H1 (cell line): ENCODE data around the gene ATE1. TPM values are rescaled to one million over a fixed set of nuclear protein-coding genes. Genes with fewer than 3 reads are reported as not detected.
"Not testable (repeated sequence)": the region's sequence is repeated elsewhere in the genome, so short reads cannot be mapped to it uniquely, and the experiment has no call there.

Source experiments
- CTCF ChIA-PET: fragments of 300-600 bp; sonication (Branson Sonifier 250); formaldehyde crosslinking; loops from one replicate; lab custom pipeline; 2021; ENCODE audit not compliant: partially characterized antibody; lab: Charles Lee
- POLR2A ChIA-PET: fragments of 300-600 bp; sonication (Branson Sonifier 250); formaldehyde crosslinking; loops from one replicate; lab custom pipeline; 2021; ENCODE audit warnings: inconsistent platforms; ENCODE audit not compliant: partially characterized antibody; lab: Charles Lee
- DNase-seq, 2 experiments: peaks; one replicate each; pipeline versions ENCODE4 v3.0.0 to v3.0.0-alpha.2; 2010 to 2022; ENCODE audit warnings: low spot score in 2 of 2, low read depth in 1 of 2, mixed read lengths in 1 of 2
- FAIRE-seq: peaks from 2 replicates; lab custom pipeline; 2011; peaks lifted over from hg19 to GRCh38; lab: Jason Lieb, UNC
- H2AFZ ChIP-seq: 2 replicates; pipeline ENCODE4 v1.8.1; 2012; ENCODE audit warnings: low read length, inconsistent platforms
- H2AK5ac ChIP-seq: 2 replicates; pipeline ENCODE4 v1.6.1; 2013; ENCODE audit warnings: low read depth, low read length
- H2BK120ac ChIP-seq: replicated peaks from 2 replicates; pipeline ENCODE3; 2013; ENCODE audit warnings: low read depth, low read length, inconsistent platforms
- H2BK12ac ChIP-seq: 2 replicates; pipeline ENCODE4 v1.6.1; 2013; ENCODE audit warnings: low read depth, low read length
- H2BK15ac ChIP-seq: 2 replicates; pipeline ENCODE4 v1.6.1; 2013; ENCODE audit warnings: low read length
- H2BK20ac ChIP-seq: 2 replicates; pipeline ENCODE4 v1.6.1; 2013; ENCODE audit warnings: low read length
- H2BK5ac ChIP-seq: 2 replicates; pipeline ENCODE4 v1.6.1; 2013; ENCODE audit warnings: low read depth, low read length
- H3K14ac ChIP-seq: 2 replicates; pipeline ENCODE4 v1.6.1; 2013; ENCODE audit warnings: inconsistent platforms; ENCODE audit not compliant: insufficient read length
- H3K18ac ChIP-seq: 2 replicates; pipeline ENCODE4 v1.6.1; 2013; ENCODE audit warnings: low read length; ENCODE audit errors: extremely low read depth
- H3K23ac ChIP-seq: 2 replicates; pipeline ENCODE4 v1.6.1; 2013; ENCODE audit warnings: inconsistent platforms; ENCODE audit not compliant: insufficient read length
- H3K23me2 ChIP-seq: 2 replicates; pipeline ENCODE4 v1.6.1; 2013; ENCODE audit warnings: low read depth, low read length
- H3K27ac ChIP-seq: 2 replicates; pipeline ENCODE4 v1.6.1; 2011; ENCODE audit warnings: low read depth, low read length, inconsistent platforms
- H3K27me3 ChIP-seq, 4 experiments: replicated peaks in 1 of 4; 1 replicate in 1 of 4; 2 replicates in 3 of 4; pipeline versions ENCODE4 v1.6.1 to v1.8.1; 2011 to 2013; ENCODE audit warnings: low read length in 3 of 4, mild to moderate bottlenecking in 3 of 4, inconsistent platforms in 2 of 4, mixed read lengths in 2 of 4, moderate library complexity in 1 of 4; ENCODE audit not compliant: control insufficient read depth in 3 of 4, insufficient read depth in 3 of 4; ENCODE audit errors: extremely low read depth in 1 of 4
- H3K36me3 ChIP-seq, 4 experiments: 2 replicates each; pipeline versions ENCODE4 v1.6.1 to v1.8.1; 2011 to 2013; ENCODE audit warnings: mild to moderate bottlenecking in 4 of 4, low read length in 3 of 4, moderate library complexity in 2 of 4, control low read depth in 1 of 4, inconsistent platforms in 1 of 4; ENCODE audit not compliant: insufficient read depth in 4 of 4, control insufficient read depth in 2 of 4
- H3K4ac ChIP-seq: replicated peaks from 2 replicates; pipeline ENCODE3; 2013; ENCODE audit warnings: low read length, low read depth, mixed read lengths, inconsistent platforms; ENCODE audit not compliant: insufficient read length
- H3K4me1 ChIP-seq, 4 experiments: replicated peaks in 1 of 4; 1 replicate in 1 of 4; 2 replicates in 3 of 4; pipeline versions ENCODE4 v1.6.1 to v1.8.1; 2011 to 2013; ENCODE audit warnings: low read length in 3 of 4, inconsistent platforms in 2 of 4, mixed read lengths in 1 of 4; ENCODE audit not compliant: insufficient read depth in 4 of 4, control insufficient read depth in 3 of 4
- H3K4me2 ChIP-seq, 2 experiments: 2 replicates each; pipeline versions ENCODE4 v1.6.1 to v1.8.1; 2011 to 2013; ENCODE audit warnings: low read depth in 2 of 2, low read length in 2 of 2, control low read depth in 1 of 2, inconsistent platforms in 1 of 2, mild to moderate bottlenecking in 1 of 2; ENCODE audit not compliant: insufficient read depth in 1 of 2
- H3K4me3 ChIP-seq, 4 experiments: fragments of 200-600, 300-600 bp in 1 of 4; sonication (generic), shearing (Covaris generic), sonication (Bioruptor Twin) in 1 of 4; 2 replicates each; pipeline versions ENCODE4 v1.5.1 to v1.8.1; 2011 to 2016; ENCODE audit warnings: low read length in 4 of 4, low read depth in 3 of 4, control low read depth in 2 of 4, inconsistent platforms in 2 of 4, mild to moderate bottlenecking in 2 of 4, mixed read lengths in 1 of 4, moderate library complexity in 1 of 4; ENCODE audit not compliant: insufficient read depth in 2 of 4; ENCODE audit errors: extremely low read depth in 1 of 4
- H3K56ac ChIP-seq: replicated peaks from 2 replicates; pipeline ENCODE3; 2013; ENCODE audit warnings: low read depth, mild to moderate bottlenecking, mixed read lengths, low read length, inconsistent platforms; ENCODE audit not compliant: insufficient read length
- H3K79me1 ChIP-seq: 2 replicates; pipeline ENCODE4 v1.6.1; 2013; ENCODE audit warnings: low read depth, low read length, control low read depth
- H3K79me2 ChIP-seq, 2 experiments: 2 replicates each; pipeline versions ENCODE4 v1.6.1 to v1.8.1; 2012 to 2013; ENCODE audit warnings: low read length in 2 of 2, mild to moderate bottlenecking in 2 of 2, inconsistent platforms in 1 of 2; ENCODE audit not compliant: insufficient read depth in 2 of 2, control insufficient read depth in 1 of 2
- H3K9ac ChIP-seq, 4 experiments: replicated peaks in 1 of 4; 1 replicate in 1 of 4; 2 replicates in 3 of 4; pipeline versions ENCODE4 v1.6.1 to v1.8.1; 2011 to 2013; ENCODE audit warnings: low read depth in 3 of 4, low read length in 3 of 4, control low read depth in 2 of 4, mild to moderate bottlenecking in 2 of 4, moderate library complexity in 2 of 4, inconsistent platforms in 1 of 4; ENCODE audit errors: extremely low read depth in 1 of 4
- H3K9me3 ChIP-seq, 2 experiments: 2 replicates each; pipeline versions ENCODE4 v1.6.1 to v1.8.1; 2012 to 2013; ENCODE audit warnings: mild to moderate bottlenecking in 2 of 2, moderate library complexity in 2 of 2, control low read depth in 1 of 2, inconsistent platforms in 1 of 2, low read depth in 1 of 2, low read length in 1 of 2, mixed read lengths in 1 of 2; ENCODE audit not compliant: insufficient read depth in 2 of 2
- H4K20me1 ChIP-seq, 2 experiments: replicated peaks in 1 of 2; 2 replicates each; pipeline versions ENCODE3 to v1.8.1; 2011 to 2013; ENCODE audit warnings: inconsistent platforms in 2 of 2, low read length in 2 of 2, mild to moderate bottlenecking in 1 of 2; ENCODE audit not compliant: insufficient read depth in 2 of 2, control insufficient read depth in 1 of 2
- H4K5ac ChIP-seq: 2 replicates; pipeline ENCODE4 v1.6.1; 2013; ENCODE audit warnings: low read length, low read depth, mixed read lengths, inconsistent platforms; ENCODE audit not compliant: insufficient read length
- H4K8ac ChIP-seq: 2 replicates; pipeline ENCODE4 v1.8.0; 2013; ENCODE audit warnings: mild to moderate bottlenecking, moderate library complexity, low read length, inconsistent platforms; ENCODE audit not compliant: insufficient read depth; ENCODE audit errors: extremely low read depth
- H4K91ac ChIP-seq: replicated peaks from 2 replicates; pipeline ENCODE3; 2013; ENCODE audit warnings: low read length, mixed read lengths, inconsistent platforms; ENCODE audit not compliant: insufficient read length
- WGBS, 2 experiments: shearing (Covaris generic) in 1 of 2; methylation state at CpG; one replicate each; pipeline versions ENCODE4 v1.1.6 to v1.1.7; 2013 to 2015; ENCODE audit warnings: low lambda C conversion rate in 2 of 2, mixed read lengths in 2 of 2, inconsistent platforms in 1 of 2, low coverage in 1 of 2, missing lambda C conversion rate in 1 of 2; ENCODE audit not compliant: insufficient replicate concordance in 2 of 2, insufficient coverage in 1 of 2, insufficient read length in 1 of 2; ENCODE audit errors: extremely low coverage in 1 of 2, missing lambda C conversion rate in 1 of 2; 5-methylcytosine and 5-hydroxymethylcytosine counted together
- polyA plus RNA-seq, 7 experiments: library from polyadenylated mRNA; depleted of rRNA in 3 of 7; stranded (reverse) in 5 of 7; unstranded in 2 of 7; fragments of >200 nt in 5 of 7; fragments of 200-250 nt in 2 of 7; gene quantifications; 1 replicate in 5 of 7; 2 replicates in 1 of 7; 4 replicates in 1 of 7; pipeline versions ENCODE4 v1.2.1 to v1.2.3, GENCODE V29; 2011 to 2013; ENCODE audit warnings: missing spikeins in 2 of 7, mixed read lengths in 2 of 7
- total RNA-seq: library from RNA; stranded (reverse); fragmentation: NEBNext Ultra II Directional; extraction: Animal tissue kit (Norgen Biotek cat#: 25700); gene quantifications from 2 replicates; pipeline ENCODE4 v1.2.1, GENCODE V29; 2021

The ATE1 gene
- total and polyA plus RNA-seq, 2 of the 8 experiments (the other 6 are each of a cell fraction or from before 2014, with no cell fraction given): 8.8 to 26.9 TPM

GRCh38 chr10:121930268-121931085 lies 2.6 kb upstream of the ATE1 start:
- not testable (repeated sequence) for H3K27ac ChIP-seq, H3K79me1 ChIP-seq, H4K20me1 ChIP-seq, H3K9me3 ChIP-seq, H4K5ac ChIP-seq, H3K4me1 ChIP-seq, H4K8ac ChIP-seq, H3K4me2 ChIP-seq, DNase-seq, H3K18ac ChIP-seq, H3K23ac ChIP-seq, H2BK5ac ChIP-seq, H3K23me2 ChIP-seq, H3K4me3 ChIP-seq, H2BK120ac ChIP-seq, H2AK5ac ChIP-seq, H4K91ac ChIP-seq, H2BK12ac ChIP-seq, H3K27me3 ChIP-seq, H3K4ac ChIP-seq, H3K36me3 ChIP-seq, H3K56ac ChIP-seq, H3K14ac ChIP-seq, H2BK15ac ChIP-seq, FAIRE-seq, H2BK20ac ChIP-seq, H3K9ac ChIP-seq, H2AFZ ChIP-seq
- WGBS, 2 experiments: 84% methylated on average over 11 of the region's 11 CpGs; no CpG with 5 or more reads in 1 of the 2 experiments
- H3K79me2 ChIP-seq: peaks cover 0 to 22% of the 10 kb centered on the region in 2 experiments; a peak in 3 of 4 replicates
- ChIA-PET CTCF (interaction anchor here (0.6 kb wide), 1 partner anchor 86 kb away, joined by 3 read pairs; no protein-coding TSS in a partner anchor), POLR2A (interaction anchor here (0.7 to 1.6 kb wide), 2 partner anchors 10 to 802 kb away, joined by 3 read pairs; no protein-coding TSS in a partner anchor)
